Ovary (tissue), 3 donors: Measurements from ENCODE around the gene BOLL.

Experiments used
- CTCF ChIP-seq, 3 donors: fragments of 450-650 bp in 2 of 3; fragments of 200-600 bp in 1 of 3; IDR thresholded peaks; one replicate each; pipeline versions ENCODE4 v1.5.1 to v1.8.0; 2016 to 2022; ENCODE audit warnings: antibody characterized with exemption in 3 of 3, mild to moderate bottlenecking in 1 of 3
- EP300 ChIP-seq: sonication (generic); formaldehyde crosslinking; IDR thresholded peaks from one replicate; pipeline ENCODE4 v1.6.1; 2017; ENCODE audit warnings: antibody characterized with exemption
- POLR2A ChIP-seq: fragments of 450-650 bp; IDR thresholded peaks from one replicate; pipeline ENCODE4 v1.6.1; 2017; ENCODE audit warnings: antibody characterized with exemption, mild to moderate bottlenecking, moderate library complexity
- donor health status: DM: no; HTN: no; CAD: no.

GRCh38 chr2:197705912-197706838 lies 78.9 kb downstream of the BOLL start:
- no peak for TF ChIP-seq CTCF (IDR thresholded peaks at IDR 0.05)
- no peak for TF ChIP-seq POLR2A
- no peak for TF ChIP-seq EP300
